GM21423 (cell line): ENCODE measurements around the gene PPP1R12B.
A peak's percentile ranks its signal among the peaks of the same experiment; 100 is the strongest.
"Not testable (repeated sequence)": the region's sequence is repeated elsewhere in the genome, so short reads cannot be mapped to it uniquely, and the experiment has no call there.

Source experiments
- ATAC-seq: cut with Tn5 transposase; IDR thresholded peaks from one replicate; pipeline ENCODE4 v1.9.1; 2021; ENCODE audit warnings: mild to moderate bottlenecking, moderate library complexity; ENCODE audit not compliant: unreplicated experiment

PPP1R12B gene

GRCh38 chr1:202624088-202624780, 275.7 kb downstream of the PPP1R12B start:
- ATAC-seq: no peak

DNA sequence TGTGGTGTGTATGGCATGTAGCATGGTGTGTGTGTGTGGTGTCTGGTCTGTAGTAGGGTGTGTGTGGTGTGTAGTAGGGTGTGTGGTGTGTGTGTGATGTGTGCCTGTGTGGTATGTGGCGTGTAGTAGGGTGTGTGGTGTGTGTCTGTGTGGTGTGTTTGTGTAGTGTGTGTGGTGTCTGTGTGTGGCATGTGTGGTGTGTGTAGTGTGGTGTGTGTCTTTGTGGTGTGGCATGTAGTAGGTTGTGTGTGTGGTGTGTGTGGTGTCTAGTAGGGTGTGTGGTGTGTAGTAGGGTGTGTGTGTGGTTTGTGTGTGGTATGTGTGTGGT, 276.2 kb downstream of the PPP1R12B start:
- ATAC-seq: no peak

- peak; percentile 50 for ATAC-seq
Observed at GRCh38 chr1:202625416-202626360, 277.2 kb downstream of the PPP1R12B start.

- ATAC-seq: not testable (repeated sequence)
Observed at GRCh38 chr1:202627036-202627435, 278.5 kb downstream of the PPP1R12B start.

DNA sequence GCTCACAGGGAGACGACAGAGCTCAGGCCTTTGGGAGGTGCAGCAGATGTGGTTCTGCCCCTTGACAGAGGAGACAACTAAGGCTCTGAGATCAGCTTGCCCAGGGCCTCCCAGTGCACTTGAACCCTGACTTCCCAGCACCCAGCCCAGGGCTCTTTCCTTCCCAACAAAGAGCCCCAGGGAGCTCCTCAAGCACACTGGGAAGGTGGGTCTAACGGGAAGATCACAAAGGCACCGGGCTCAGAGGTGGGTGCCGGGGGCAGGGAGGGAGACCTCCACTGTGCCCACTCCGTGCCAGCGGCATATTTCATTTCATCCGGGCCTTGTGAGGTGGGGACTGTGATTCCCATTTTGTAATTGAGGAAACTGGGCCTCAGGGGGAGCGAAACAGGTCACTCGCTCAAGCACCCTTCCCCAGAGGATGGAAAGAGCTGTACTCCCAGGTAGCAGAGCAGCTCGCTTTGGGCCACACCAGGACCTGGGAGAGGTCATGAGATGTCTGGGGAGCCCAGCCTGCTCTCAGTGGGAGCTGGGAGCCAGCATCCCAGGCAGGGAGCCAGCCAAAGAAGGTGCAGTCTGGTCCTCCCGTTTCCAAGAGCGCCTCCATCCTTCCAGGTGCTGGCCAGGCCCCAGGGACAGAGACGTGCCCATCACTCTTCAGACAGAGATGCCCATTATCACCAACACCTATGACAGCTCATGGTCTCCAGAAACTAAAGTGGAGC, 279.5 kb downstream of the PPP1R12B start:
- no peak for ATAC-seq

DNA sequence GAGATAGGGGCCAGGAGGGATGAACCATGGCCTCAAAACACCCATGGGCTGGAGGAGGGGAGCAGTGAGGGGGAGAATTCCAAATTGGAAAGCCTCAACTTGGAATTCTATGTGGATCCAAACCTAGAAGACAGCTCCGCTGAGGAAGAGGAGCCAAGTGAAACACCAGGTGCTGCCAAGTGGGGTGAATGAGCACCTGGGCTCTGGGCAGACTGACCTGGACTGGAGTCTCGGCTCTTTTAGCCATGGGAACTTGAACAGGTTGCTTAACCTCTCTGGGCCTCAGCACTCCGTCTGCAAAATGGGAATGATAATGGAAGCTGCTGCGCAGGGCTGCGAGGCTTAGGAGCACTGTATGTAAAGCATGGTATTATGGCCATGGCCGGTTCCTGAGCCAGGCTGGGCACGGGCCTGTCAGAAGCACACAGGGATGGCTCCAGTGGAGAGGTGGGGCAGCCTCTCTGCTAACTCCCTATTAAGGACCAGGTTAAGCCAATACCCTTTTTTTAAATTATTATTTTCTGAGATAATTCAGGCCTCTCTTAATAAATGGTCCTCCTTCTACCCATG, 280.2 kb downstream of the PPP1R12B start:
- ATAC-seq: no peak

GRCh38 chr1:202629257-202629811, 280.8 kb downstream of the PPP1R12B start:
- peak; percentile 83 for ATAC-seq

GRCh38 chr1:202630096-202630495, 281.6 kb downstream of the PPP1R12B start:
- ATAC-seq: not testable (repeated sequence)

- no peak for ATAC-seq
Observed at GRCh38 chr1:202630541-202630940, 282.0 kb downstream of the PPP1R12B start.

- no peak for ATAC-seq
Observed at GRCh38 chr1:202631076-202631923, 282.8 kb downstream of the PPP1R12B start.

DNA sequence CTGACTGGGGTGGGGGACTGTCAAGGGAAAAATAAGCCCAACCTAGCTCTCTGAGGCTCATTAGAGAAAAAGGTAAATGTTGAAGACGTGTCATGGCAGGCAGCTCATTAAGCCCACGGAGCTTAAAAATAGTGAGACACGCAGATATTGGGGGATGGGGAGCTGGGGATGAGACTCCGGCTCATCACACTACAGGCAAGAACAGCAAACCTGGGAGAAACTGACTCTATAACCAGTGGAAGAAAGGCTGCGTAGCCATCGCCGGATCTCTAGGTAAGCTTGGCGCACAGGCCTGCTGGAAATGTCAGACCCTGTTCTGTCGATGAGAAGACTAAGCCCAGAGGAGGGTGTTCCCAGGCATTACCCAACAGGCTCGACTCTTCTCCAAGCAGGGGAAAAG, 283.7 kb downstream of the PPP1R12B start:
- ATAC-seq: no peak

GRCh38 chr1:202636171-202636570, 287.7 kb downstream of the PPP1R12B start:
- ATAC-seq: not testable (repeated sequence)

DNA sequence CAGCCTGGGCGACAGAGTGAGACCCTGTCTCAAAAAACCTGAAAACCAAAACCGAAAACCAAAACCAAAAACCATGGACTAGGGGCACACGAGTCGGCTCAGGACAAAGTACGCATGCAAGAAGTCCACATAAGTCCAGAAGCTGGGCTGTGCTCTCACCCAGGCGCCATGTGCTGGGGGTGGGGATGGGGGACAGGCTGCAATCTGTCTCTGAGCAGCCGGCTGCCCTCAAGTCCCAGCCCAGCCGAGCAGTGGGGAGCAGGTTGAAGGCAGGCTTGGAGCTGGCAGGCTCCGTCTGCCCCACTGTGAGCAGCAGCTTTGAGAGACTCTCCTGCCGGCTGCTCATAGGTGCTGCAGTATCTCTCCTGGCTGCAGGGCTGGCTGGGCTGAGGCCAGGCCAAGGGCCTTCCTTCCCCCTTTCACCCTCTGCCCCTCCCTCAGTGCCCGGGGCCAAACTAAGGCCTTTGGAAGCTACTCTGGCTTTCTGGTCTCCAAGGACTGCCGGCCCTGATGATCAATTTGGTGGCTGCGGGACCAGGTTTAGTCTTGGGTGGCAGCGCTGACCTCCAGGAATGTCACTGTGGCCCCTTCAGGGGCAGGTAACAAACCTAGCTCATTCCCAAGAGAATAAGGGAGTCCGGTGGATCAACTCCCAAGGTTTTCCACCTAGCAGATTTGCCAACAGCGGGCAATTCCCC, 289.0 kb downstream of the PPP1R12B start:
- not testable (repeated sequence) for ATAC-seq

DNA sequence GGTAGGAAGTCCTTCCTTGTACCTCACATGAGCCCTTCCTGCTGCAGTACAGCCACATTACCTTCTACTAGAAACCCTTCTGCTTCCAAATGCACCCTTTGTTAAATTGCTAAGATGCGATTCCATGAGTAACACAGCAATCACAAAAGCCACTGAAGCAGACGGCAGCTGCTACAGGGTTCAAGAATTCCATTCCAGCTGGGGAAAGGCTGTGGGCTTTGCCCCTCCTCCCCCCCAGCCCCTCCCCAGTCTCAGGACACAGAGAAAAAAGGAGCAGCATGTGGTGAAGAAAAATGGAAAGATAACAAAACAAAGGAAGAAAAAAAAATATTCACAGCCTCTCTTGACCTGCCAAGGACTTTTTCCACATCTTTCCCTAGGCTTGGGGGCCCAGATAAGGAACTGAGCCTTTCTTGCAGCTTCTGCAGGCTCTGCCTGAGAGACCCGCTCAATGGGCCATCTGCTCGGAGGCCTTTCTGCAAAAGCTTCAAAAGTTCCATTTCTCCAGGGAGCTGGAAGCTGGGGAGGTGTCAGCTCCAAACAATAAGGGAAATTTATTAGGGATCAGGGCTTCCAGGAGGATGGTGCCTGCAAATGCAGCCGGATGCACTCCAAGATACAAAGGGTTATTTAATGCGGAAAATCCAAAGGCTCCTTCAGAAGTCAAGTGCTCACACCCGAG, 289.7 kb downstream of the PPP1R12B start:
- ATAC-seq: no peak

DNA sequence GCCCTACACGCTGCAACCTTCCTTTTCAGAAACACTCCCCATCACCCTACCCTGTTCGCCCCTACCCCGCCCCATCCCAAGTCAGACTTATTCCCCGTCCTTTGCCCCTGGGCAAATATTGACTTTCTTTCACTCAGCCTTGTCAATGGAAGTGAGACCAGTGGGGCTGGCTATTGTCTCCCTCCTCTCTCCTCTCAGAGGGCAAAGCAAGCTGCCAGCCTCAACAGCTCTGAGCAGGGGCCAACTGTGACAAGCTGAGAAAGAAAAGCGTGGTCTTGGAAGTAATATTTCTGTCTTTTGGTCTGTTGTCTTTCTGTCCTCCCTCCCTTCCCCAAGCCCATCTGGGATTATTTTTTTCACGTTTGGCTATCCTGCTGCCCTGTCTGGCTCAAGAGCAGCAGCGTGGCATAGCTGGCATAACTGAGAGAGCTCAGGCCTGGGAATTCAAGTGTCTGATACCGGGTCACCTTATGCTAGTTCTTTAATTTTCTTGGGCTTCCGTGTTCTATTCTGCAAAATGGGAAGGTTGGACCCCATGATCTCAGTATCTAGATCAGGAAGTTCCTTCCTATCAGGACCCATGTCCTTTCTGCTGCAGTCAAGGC, 290.3 kb downstream of the PPP1R12B start:
- not testable (repeated sequence) for ATAC-seq

DNA sequence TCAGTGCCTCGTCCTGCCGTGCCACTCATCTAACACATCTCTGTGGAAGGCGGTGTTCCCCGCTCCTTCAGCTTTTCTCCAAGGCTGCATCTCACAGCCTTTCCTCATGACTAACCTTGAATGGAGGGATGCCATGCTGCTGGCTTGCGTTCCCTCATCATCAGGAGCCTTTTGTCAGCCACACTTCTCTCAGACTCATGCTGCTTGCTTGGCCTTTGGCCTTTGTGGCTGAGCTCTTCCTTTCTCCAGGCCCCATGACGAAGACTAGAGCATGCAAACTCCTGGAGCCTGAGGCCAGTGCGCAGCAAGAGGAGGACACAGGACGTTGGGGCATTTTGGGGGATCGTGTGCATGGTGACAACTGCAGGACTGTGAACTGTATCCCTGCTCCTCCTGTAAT, 291.0 kb downstream of the PPP1R12B start:
- ATAC-seq: no peak

GRCh38 chr1:202642212-202642611, 293.7 kb downstream of the PPP1R12B start:
- no peak for ATAC-seq
